Retinal pigment epithelial cell (primary cell): ENCODE results near the gene ZNF398.

ENCODE experiments used
- DNase-seq: peaks from one replicate; pipeline ENCODE4 v3.0.0-alpha.2; 2010; ENCODE audit warnings: low read depth
- H3K4me3 ChIP-seq: 2 replicates; pipeline ENCODE4 v1.5.1; 2011; ENCODE audit warnings: mild to moderate bottlenecking, low read length, control low read depth, moderate library complexity
- CTCF ChIP-seq: conservative IDR thresholded peaks from 2 replicates; pipeline ENCODE4 v1.5.1; 2011; ENCODE audit warnings: low read depth, low read length, control low read depth, inconsistent platforms

The ZNF398 gene

GRCh38 chr7:149147072-149147751 lies at the start of gene ZNF398:
Gene ZNF398 (plus strand): TSS chr7:149147453. CDS start chr7:149147743, 290 bp downstream.
- TF ChIP-seq CTCF: peak; percentile 31
- DNase-seq: no peak
- H3K4me3 ChIP-seq: peak within 1 kb of the TSS; percentile 63

GRCh38 chr7:149099058-149099457 lies 48.2 kb upstream of the ZNF398 start:
- TF ChIP-seq CTCF: no peak
- no peak overlapping the region for H3K4me3 ChIP-seq
- no peak for DNase-seq

- no peak overlapping the region for H3K4me3 ChIP-seq
- DNase-seq: no peak
- TF ChIP-seq CTCF: no peak
Measured at GRCh38 chr7:149100821-149101220, 46.4 kb upstream of the ZNF398 start.

GRCh38 chr7:149102666-149103065 lies 44.6 kb upstream of the ZNF398 start:
- no peak overlapping the region for H3K4me3 ChIP-seq
- no peak for TF ChIP-seq CTCF
- DNase-seq: no peak

DNA sequence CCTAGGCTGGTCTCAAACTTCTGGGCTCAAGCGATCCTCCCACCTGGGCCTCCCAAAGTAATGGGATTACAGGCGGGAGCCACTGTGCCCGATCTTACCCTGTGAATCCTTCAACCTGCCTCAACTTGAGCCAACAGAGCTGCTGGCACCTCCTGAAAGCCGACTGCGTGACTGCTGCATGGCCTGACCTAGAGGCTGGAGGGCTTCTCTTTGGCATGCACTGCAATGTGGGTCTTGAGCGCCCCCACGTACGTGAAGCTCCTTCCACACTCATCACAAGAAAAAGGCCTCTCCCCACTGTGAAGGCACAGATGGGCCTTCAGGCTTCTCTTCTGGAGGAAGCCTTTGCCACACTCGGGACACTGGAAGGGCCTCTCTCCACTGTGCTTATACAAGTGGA lies 43.8 kb upstream of the ZNF398 start:
- TF ChIP-seq CTCF: no peak
- DNase-seq: no peak
- no peak overlapping the region for H3K4me3 ChIP-seq

- no peak for DNase-seq
- H3K4me3 ChIP-seq: no peak overlapping the region
- TF ChIP-seq CTCF: no peak
Measured at GRCh38 chr7:149104214-149104613, 43.0 kb upstream of the ZNF398 start.

DNA sequence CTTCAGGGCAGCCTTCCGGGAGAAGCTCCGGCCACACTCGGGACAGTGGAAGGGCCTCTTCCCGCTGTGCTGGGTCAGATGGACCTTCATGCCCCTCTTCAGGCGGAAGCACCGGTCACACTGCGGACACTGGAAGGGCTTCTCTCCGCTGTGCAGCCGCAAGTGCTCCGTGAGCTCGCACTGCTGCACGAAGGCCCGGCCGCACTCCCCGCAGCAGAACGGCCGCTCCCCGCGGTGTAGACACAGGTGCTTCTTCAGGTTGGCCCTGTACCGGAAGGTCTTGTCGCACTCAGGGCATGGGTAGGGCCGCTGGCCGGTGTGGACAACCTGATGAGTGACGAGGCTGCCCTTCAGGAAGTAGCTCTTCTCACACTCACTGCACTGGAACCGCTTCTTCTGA lies 42.5 kb upstream of the ZNF398 start:
- DNase-seq: no peak
- H3K4me3 ChIP-seq: no peak overlapping the region
- no peak for TF ChIP-seq CTCF
